Large intestine (tissue), 3 donors: ENCODE measurements around the gene ABHD14A. TPM values are rescaled to one million over a fixed set of nuclear protein-coding genes. Genes with fewer than 3 reads are reported as not detected.

ENCODE experiments used
- DNase-seq, 2 donors: peaks; one replicate each; pipeline versions ENCODE4 v3.0.0 to v3.0.0-alpha.2; 2013
- H3K27ac ChIP-seq: one replicate; pipeline ENCODE4 v1.5.1; 2013; ENCODE audit warnings: low read length
- H3K27me3 ChIP-seq: 2 replicates; pipeline ENCODE4 v1.6.1; 2013; ENCODE audit warnings: low read length; ENCODE audit not compliant: control insufficient read depth, insufficient read depth
- H3K36me3 ChIP-seq: 2 replicates; pipeline ENCODE4 v1.6.1; 2013; ENCODE audit warnings: low read length; ENCODE audit not compliant: control insufficient read depth, insufficient read depth
- H3K4me1 ChIP-seq: one replicate; pipeline ENCODE4 v1.6.1; 2013; ENCODE audit warnings: low read length; ENCODE audit not compliant: control insufficient read depth, insufficient read depth
- H3K4me3 ChIP-seq: one replicate; pipeline ENCODE4 v1.5.1; 2013; ENCODE audit warnings: low read length
- H3K9me3 ChIP-seq: one replicate; pipeline ENCODE4 v1.6.1; 2013; ENCODE audit warnings: mild to moderate bottlenecking, low read depth, low read length, moderate library complexity; ENCODE audit not compliant: control insufficient read depth
- WGBS: methylation state at CpG from one replicate; pipeline ENCODE4 v1.1.5; 2013; ENCODE audit warnings: low lambda C conversion rate; ENCODE audit not compliant: insufficient coverage; 5-methylcytosine and 5-hydroxymethylcytosine counted together
- polyA plus RNA-seq: library from polyadenylated mRNA; unstranded; fragments of 120-200 nt; gene quantifications from one replicate; pipeline ENCODE4 v1.2.1, GENCODE V29; 2013

Gene ABHD14A
- polyA plus RNA-seq, 1 donor: 14.1 TPM

DNA sequence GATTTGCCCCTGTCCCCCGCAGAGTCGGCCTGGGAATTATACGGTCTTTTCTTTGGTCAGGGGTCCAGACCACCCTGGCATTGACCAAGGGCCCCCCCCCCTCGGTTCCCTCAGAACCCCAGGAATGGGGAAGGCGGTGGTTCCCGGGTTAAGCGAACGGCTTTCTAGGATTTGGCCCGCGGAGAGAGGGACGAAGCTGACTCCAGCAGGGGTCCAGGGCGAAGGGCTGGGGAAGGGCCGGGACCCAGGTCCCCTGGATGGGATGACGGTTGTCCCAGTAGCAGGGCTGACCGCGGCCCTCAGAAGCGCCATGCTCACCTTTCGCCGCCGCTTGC, 33.4 kb upstream of the ABHD14A start:
- peak overlapping the region; percentile 36 for H3K27ac ChIP-seq
- H3K27me3 ChIP-seq: no peaks in the 10 kb centered on the region
- no CpG with 5 or more reads among the region's 20 CpGs for WGBS
- no peaks in the 10 kb centered on the region for H3K9me3 ChIP-seq
- peaks cover 14% of the 10 kb centered on the region for H3K4me1 ChIP-seq
- DNase-seq: no peak
- peak overlapping the region; percentile 90 for H3K4me3 ChIP-seq
- H3K36me3 ChIP-seq: peaks cover 31% of the 10 kb centered on the region

- H3K27me3 ChIP-seq: no peaks in the 10 kb centered on the region
- WGBS: no CpG with 5 or more reads among the region's 67 CpGs
- peaks cover 14% of the 10 kb centered on the region for H3K4me1 ChIP-seq
- H3K9me3 ChIP-seq: no peaks in the 10 kb centered on the region
- peak within 1 kb of the TSS; percentile 72 for H3K27ac ChIP-seq
- peak within 1 kb of the TSS; percentile 90 for H3K4me3 ChIP-seq
- DNase-seq: peak; percentile 100
- peaks cover 25% of the 10 kb centered on the region for H3K36me3 ChIP-seq
Measured at GRCh38 chr3:51941798-51942602, 32.9 kb upstream of the ABHD14A start, which contains the start of the genes PARP3 and RRP9. Gene PARP3 (plus strand): TSS chr3:51942363. CDS start chr3:51943356, 993 bp downstream. Gene RRP9 (minus strand): TSS chr3:51941904. CDS start chr3:51941867, 37 bp downstream.

GRCh38 chr3:51942603-51943450, 32.0 kb upstream of the ABHD14A start:
- peaks cover 17% of the 10 kb centered on the region for H3K36me3 ChIP-seq

DNA sequence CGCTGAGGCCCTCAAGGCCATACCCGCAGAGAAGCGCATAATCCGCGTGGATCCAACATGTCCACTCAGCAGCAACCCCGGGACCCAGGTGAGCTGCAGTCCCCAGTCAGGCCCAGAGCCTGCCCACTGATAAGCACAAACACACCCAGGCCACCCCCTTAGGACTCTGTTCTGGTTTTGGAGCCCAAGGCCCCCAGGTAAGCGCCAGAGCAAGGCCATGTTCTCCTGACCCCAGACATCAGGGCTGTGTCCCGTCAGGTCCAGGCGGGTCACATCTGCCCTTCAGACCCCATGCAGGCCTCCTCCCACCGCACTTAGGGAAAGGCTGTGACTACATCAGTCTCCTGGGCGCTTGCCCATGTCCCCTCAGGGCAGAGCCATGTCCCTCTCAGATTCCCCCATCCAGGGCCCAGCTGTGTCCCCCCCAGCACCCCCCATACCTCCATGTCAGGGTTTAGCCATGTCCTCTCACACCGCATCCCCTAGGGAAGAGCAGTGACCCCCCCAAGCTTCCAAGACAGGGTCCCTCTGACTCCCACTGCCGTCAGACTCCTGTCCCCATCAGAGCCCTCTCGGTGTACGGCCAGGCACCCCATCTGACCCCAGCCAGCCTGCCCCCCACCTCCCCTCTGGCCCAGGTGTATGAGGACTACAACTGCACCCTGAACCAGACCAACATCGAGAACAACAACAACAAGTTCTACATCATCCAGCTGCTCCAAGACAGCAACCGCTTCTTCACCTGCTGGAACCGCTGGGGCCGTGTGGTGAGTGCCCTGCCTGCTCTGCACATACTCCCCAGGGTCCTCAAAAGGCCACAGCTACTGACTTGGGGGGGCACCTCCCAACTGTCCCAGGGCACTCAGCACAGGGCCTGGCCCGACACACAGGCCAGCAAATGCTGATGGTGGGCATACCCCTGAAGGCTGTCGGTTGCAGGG, 31.1 kb upstream of the ABHD14A start:
- Histone ChIP-seq H3K4me3 (no peak overlapping the region), H3K9me3 (no peaks in the 10 kb centered on the region), H3K36me3 (peaks cover 8% of the 10 kb centered on the region), H3K27me3 (no peaks in the 10 kb centered on the region), H3K27ac (no peak overlapping the region), H3K4me1 (peaks cover 14% of the 10 kb centered on the region)
- WGBS: no CpG with 5 or more reads among the region's 21 CpGs
- no peak for DNase-seq

More at GRCh38 chr3:51942603-51943450, 32.0 kb upstream of the ABHD14A start:
- Histone ChIP-seq H3K4me3 (peak overlapping the region; percentile 40), H3K27me3 (no peaks in the 10 kb centered on the region), H3K4me1 (peaks cover 14% of the 10 kb centered on the region), H3K9me3 (no peaks in the 10 kb centered on the region), H3K27ac (peak overlapping the region; percentile 72)
- WGBS: no CpG with 5 or more reads among the region's 17 CpGs
- peak; percentile 72 to 86 for DNase-seq

DNA sequence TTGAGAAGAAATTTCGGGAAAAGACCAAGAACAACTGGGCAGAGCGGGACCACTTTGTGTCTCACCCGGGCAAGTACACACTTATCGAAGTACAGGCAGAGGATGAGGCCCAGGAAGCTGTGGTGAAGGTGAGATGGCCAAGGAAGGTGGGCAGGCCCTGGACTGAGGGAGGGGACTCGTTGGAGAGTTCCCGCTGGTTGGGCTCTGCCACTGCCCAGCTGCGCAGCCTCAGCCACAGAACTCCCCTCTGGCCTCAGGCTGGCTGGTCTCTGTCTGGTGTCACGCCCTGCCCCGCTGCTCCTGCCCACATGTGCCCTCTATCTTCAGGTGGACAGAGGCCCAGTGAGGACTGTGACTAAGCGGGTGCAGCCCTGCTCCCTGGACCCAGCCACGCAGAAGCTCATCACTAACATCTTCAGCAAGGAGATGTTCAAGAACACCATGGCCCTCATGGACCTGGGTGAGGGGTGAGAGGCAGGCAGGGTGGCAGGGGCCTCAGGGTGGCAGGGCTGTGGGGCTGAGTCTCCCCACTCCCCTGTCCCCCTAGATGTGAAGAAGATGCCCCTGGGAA, 30.3 kb upstream of the ABHD14A start:
- Histone ChIP-seq H3K27me3 (no peaks in the 10 kb centered on the region), H3K4me3 (no peak overlapping the region), H3K27ac (no peak overlapping the region), H3K9me3 (no peaks in the 10 kb centered on the region), H3K4me1 (peaks cover 14% of the 10 kb centered on the region), H3K36me3 (peaks cover 2% of the 10 kb centered on the region)
- no peak for DNase-seq
- 83% methylated on average over 1 of the region's 11 CpGs for WGBS

GRCh38 chr3:51945031-51945840, 29.6 kb upstream of the ABHD14A start:
- Histone ChIP-seq H3K27ac (no peak overlapping the region), H3K9me3 (no peaks in the 10 kb centered on the region), H3K4me3 (no peak overlapping the region), H3K4me1 (peaks cover 13% of the 10 kb centered on the region), H3K27me3 (no peaks in the 10 kb centered on the region), H3K36me3 (peaks cover 2% of the 10 kb centered on the region)
- WGBS: no CpG with 5 or more reads among the region's 18 CpGs
- no peak for DNase-seq

GRCh38 chr3:51945926-51946705, 28.7 kb upstream of the ABHD14A start:
- no peak overlapping the region for H3K27ac ChIP-seq
- WGBS: no CpG with 5 or more reads among the region's 14 CpGs
- H3K9me3 ChIP-seq: no peaks in the 10 kb centered on the region
- H3K4me3 ChIP-seq: no peak overlapping the region
- H3K36me3 ChIP-seq: peaks cover 2% of the 10 kb centered on the region
- no peak for DNase-seq
- peaks cover 11% of the 10 kb centered on the region for H3K4me1 ChIP-seq
- no peaks in the 10 kb centered on the region for H3K27me3 ChIP-seq

DNA sequence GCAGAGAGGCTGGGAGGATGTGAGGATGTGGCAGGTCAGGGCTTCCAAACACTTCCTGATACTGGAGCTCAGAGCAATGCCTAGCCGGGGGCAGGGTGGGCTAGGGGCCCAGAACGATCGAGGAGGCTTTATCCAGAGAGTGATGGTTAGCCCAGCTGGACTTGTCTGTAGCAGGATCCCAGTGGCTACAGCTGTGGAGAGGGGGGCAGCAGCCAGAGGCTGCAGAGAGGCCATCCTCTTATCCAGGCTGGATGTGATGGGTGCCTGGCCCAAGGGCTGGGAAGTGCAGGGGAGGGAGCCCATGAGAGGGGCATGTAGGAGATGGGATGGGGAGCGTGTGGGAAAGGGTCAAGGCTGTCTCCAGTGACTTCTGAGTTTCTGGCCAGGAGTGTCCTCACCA, 28.1 kb upstream of the ABHD14A start:
- Histone ChIP-seq H3K4me3 (no peak overlapping the region), H3K27ac (no peak overlapping the region), H3K9me3 (no peaks in the 10 kb centered on the region), H3K27me3 (no peaks in the 10 kb centered on the region), H3K36me3 (peaks cover 2% of the 10 kb centered on the region), H3K4me1 (peaks cover 11% of the 10 kb centered on the region)
- no CpG with 5 or more reads among the region's 4 CpGs for WGBS
- no peak for DNase-seq
